CD4-positive, alpha-beta T cell treated with Interferon gamma for 1 hour (primary cell): ENCODE data around the gene SORD.
A peak's percentile ranks its signal among the peaks of the same experiment; 100 is the strongest.

ENCODE experiments used
- DNase-seq: peaks from one replicate; pipeline ENCODE4 v3.0.0-alpha.2; 2020

Gene SORD

GRCh38 chr15:45118131-45118588 lies 95.2 kb downstream of the SORD start:
- peak; percentile 83 for DNase-seq

- no peak for DNase-seq
These were observed 96.0 kb downstream of the SORD start for GRCh38 chr15:45118996-45119395.

- DNase-seq: no peak
These were observed 97.3 kb downstream of the SORD start for GRCh38 chr15:45120081-45120972.

- no peak for DNase-seq
These were observed 98.0 kb downstream of the SORD start for GRCh38 chr15:45121020-45121419.

GRCh38 chr15:45121706-45122417 lies 98.9 kb downstream of the SORD start:
- DNase-seq: no peak

- DNase-seq: no peak
These were observed 99.7 kb downstream of the SORD start for GRCh38 chr15:45122719-45123118.

GRCh38 chr15:45123397-45123796 lies 100.4 kb downstream of the SORD start:
- DNase-seq: no peak

GRCh38 chr15:45126535-45127158 lies 103.7 kb downstream of the SORD start:
- DNase-seq: peak; percentile 10
